ENCODE data around the gene ESYT2.
A peak's percentile ranks its signal among the peaks of the same experiment; 100 is the strongest.
"Not testable (repeated sequence)": the region's sequence is repeated elsewhere in the genome, so short reads cannot be mapped to it uniquely, and the experiment has no call there.

The ESYT2 gene, protein sequence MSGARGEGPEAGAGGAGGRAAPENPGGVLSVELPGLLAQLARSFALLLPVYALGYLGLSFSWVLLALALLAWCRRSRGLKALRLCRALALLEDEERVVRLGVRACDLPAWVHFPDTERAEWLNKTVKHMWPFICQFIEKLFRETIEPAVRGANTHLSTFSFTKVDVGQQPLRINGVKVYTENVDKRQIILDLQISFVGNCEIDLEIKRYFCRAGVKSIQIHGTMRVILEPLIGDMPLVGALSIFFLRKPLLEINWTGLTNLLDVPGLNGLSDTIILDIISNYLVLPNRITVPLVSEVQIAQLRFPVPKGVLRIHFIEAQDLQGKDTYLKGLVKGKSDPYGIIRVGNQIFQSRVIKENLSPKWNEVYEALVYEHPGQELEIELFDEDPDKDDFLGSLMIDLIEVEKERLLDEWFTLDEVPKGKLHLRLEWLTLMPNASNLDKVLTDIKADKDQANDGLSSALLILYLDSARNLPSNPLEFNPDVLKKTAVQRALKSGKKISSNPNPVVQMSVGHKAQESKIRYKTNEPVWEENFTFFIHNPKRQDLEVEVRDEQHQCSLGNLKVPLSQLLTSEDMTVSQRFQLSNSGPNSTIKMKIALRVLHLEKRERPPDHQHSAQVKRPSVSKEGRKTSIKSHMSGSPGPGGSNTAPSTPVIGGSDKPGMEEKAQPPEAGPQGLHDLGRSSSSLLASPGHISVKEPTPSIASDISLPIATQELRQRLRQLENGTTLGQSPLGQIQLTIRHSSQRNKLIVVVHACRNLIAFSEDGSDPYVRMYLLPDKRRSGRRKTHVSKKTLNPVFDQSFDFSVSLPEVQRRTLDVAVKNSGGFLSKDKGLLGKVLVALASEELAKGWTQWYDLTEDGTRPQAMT

DNA sequence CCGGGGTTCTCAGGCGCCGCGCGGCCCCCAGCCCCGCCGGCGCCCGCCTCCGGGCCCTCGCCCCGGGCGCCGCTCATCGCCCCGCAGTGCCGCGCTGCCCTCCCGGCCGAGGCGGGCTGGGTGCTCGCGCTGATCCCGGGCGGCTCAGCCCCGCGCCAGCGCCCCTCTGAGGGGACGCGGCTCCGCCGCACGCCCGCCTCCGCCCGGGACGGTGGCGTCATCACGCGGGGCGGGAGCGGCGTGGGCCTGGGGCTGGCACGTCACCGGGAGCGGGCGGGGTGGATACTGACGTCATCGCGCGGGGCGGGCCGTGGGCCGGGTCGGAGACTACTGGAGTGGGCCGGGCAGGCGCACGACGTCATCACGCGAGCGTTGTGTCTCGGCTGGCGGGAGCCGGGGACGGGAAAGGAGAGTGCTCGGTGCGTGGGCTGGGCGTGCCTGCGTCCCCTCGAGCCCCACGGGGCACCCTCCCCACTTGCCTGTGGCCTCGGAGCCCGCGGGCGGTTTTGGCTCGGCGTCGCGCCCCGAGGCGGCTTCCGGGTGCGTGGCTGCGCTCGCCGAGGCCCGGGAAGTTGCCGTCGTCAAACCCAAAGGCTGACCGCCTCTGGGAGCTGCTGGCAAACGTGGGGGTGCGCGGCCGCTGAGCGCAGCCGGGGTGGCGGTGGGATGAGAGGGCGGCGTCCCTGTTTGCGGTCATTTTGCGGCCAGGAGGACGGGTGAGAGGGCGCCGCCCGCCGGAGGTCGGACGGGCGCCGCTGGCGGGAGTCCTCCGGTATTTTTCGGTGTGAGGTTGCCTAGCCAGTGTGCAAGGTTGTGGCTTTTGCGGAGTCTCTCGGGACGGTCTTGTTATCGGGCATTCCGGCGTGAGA, at the start of gene ESYT2:
TSS of gene ESYT2 (minus strand) at position 168 of the 869 bp plus-strand sequence. CDS start at position 77, 91 bp downstream.
- peak; percentile 94 for DNase-seq (ENCODE audit: low spot score)

DNA sequence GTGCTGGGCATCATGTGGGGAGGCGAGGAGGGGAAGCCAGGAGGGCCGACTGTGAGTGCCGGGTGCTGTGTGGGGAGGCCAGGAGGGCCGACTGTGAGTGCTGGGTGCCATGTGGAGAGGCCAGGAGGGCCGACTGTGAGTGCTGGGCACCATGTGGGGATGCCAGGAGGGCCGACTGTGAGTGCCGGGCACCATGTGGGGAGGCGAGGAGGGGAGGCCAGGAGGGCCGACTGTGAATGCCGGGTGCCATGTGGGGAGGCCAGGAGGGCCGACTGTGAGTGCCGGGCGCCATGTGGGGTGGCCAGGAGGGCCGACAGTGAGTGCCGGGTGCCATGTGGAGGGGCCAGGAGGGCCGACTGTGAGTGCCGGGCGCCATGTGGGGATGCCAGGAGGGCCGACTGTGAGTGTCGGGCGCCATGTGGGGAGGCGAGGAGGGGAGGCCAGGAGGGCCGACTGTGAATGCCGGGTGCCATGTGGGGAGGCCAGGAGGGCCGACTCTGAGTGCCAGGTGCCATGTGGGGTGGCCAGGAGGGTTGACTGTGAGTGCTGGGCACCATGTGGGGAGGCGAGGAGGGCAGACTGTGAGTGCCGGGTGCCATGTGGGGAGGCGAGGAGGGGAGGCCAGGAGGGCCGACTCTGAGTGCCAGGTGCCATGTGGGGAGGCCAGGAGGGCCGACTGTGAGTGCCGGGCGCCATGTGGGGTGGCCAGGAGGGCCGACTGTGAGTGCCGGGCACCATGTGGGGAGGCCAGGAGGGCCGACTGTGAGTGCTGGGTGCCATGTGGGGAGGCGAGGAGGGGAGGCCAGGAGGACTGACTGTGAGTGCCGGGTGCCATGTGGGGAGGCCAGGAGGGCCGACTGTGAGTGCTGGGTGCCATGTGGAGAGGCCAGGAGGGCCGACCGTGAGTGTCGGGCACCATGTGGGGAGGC, 49.1 kb upstream of the ESYT2 start:
- not testable (repeated sequence) for DNase-seq (ENCODE audit: low spot score)

DNA sequence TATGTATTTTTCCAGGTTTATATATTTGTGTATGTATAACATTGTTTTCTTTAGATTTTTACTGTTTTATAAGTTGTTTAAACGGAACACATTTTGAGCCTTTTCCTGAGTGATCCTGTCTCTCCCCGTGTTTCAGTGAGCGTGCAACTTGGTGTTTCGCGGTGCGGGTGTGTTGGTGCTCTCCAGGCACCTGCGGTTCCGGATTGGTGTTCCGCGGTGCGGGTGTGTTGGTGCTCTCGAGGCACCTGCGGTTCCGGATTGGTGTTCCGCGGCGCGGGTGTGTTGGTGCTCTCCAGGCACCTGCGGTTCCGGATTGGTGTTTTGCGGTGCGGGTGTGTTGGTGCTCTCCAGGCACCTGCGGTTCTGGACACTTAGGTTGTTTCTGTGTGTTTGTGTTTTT, 47.7 kb upstream of the ESYT2 start:
- no peak for DNase-seq (ENCODE audit: low spot score)

DNA sequence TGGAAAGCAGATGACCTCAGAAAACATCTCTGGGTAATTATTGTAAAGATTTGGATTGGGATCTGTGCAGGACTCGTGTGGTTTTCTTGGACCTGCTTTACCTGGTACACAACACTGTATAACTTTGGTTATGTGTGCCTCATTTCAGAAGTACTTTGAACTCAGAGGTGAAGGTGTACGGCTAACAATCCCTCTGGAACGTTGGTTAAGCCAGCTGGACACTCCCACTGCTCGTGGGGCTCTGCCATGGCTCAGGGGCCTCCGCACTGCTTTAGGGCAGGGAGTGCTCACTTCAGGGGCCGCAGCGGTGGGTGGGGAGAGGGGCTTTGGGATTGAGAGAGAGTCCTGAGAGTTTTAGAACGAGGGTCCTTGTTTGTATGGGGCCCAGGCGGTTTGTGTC, 40.6 kb upstream of the ESYT2 start:
- no peak for DNase-seq (ENCODE audit: low spot score)

DNA sequence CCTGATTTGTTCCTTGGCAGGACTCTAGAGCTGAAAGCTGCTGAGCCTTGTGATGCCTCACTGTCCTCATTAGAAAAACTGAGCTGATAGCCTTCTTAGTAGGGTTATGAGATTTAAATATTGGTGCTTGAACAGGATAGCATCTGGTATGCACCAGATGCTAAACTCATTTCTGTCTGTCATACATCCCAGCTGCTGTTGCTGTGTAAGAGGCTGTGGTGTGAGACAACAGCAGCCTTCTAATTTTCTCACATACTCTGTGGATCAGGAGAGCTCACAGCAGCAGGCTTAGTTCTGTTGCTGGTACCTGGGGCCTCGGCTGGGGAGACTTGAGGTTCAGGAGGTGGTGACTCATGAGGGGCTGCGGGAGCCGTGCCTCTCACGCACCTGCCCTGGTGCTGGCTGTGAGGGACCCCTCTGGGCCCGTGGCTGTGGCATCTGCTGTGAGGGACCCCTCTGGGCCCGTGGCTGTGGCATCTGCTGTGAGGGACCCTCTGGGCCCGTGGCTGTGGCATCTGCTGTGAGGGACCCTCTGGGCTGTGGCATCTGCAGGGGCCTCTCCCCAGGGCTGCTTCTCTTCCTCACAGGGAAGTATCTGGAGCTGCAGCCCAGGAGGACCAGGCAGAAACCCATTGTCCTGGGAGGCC, 39.6 kb upstream of the ESYT2 start:
- DNase-seq (ENCODE audit: low spot score), result no peak

DNA sequence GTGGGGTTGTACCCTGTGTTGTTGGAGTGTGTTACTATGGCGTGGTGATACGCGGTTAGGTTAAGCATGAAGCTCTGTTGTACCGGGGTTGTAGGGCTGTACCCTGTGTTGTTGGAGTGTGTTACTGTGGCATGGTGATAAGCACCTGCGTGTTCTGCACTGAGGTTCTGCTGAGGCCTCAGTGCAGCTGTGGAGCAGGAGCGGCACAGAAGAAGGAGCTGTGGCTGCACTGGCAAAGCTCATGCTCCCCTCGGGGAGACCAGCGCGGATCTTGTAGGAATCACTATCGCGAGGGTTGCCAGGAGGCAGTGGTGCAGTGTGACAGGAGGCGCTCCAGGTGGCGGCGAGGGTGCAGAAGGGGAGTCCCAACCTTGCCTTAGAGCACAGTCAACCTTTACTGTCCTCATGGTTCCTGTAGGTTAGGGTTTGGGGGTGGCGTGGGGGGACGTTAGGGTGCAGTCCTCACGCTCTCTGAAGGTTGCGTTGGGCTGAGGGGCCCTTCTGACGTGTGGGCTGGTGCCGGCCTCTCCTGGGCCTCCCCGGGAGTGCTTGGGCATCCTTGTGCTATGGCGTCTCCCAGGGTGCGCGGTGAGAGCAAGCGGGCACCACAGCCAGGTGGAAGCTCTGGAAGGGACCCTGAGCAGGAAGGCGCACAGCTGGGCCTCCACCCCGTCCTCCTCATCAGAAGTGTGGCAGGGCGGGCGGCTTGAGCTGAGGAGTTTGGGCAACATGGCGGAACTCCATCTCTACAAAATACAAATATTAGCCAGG, 38.1 kb upstream of the ESYT2 start:
- DNase-seq (ENCODE audit: low spot score), result no peak

DNA sequence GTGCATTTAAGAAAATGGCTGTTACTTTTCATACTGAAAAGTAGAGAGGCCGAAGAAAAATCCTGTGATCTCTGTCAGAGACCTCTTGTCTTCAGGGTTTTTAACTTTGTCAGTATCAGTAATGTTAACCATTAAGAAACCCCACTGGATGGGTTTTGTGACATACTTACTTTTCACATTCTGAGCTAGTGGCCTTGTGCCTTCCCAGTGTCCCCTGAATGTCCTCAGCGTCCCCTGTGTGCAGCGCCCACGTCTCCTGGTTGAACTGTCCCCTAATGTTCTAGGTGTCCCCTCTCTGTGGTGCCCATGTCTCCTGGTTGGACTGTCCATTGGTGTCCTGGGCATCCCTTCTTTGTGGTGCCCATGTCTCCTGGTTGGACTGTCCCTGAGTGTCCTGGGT, 36.7 kb upstream of the ESYT2 start:
- DNase-seq (ENCODE audit: low spot score), result no peak

DNA sequence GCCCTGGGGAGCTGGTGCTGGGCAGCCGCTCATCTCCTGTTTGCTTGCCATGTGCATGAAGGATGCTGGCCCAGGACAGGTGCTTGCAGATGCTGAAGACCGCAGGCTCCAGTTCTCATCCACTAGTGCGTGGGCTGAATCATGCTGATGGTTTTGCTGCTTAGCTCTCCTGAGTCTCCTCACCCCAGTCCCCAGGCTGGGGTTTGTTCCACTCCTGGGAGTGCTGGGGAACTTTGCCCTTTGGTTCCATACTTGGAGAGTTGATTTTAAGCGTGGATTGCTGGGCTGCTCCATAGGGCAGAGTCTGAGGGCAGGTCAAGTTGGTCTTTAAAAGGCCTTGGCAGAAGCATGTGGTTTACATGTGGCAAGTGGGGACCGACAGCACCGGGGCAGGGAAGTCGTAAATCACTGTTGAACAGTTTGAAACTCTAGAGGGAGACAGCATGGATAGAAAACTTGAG, 36.2 kb upstream of the ESYT2 start:
- no peak for DNase-seq (ENCODE audit: low spot score)

DNA sequence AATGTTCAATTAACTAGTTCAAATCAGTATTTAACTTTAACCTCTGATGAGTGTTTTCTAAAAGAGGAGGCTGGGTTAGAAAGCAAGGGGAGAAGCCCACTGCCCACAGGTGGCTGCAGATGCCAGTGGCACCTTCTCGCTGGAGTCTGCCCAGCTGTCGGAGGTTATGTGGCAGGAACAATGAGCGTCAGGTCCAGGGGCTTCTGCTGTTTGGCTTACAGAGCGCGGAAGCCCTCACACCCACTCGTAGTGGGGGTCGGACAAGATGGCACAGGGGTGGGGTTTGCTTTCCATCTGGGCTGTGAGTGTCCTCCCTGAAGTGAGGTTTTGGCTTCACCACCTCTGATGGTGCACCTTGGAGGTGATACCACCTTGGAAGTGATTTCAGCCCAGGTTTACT, 35.5 kb upstream of the ESYT2 start:
- DNase-seq (ENCODE audit: low spot score), result no peak

DNA sequence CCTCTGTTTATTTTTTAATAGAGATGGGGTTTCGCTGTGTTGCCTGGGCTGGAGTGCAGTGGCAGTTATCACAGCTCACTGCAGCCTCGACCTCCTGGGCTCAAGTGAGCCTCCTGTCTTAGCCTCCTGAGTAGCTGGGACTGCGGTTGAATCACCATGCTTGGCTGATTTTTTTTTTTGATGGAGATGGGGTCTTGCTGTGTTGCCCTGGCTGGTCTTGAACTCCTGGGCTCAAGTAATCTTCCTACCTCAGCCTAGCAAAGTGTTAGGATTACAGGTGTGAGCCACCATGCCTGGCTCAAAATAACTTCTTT, 35.2 kb upstream of the ESYT2 start:
- DNase-seq (ENCODE audit: low spot score), result no peak

DNA sequence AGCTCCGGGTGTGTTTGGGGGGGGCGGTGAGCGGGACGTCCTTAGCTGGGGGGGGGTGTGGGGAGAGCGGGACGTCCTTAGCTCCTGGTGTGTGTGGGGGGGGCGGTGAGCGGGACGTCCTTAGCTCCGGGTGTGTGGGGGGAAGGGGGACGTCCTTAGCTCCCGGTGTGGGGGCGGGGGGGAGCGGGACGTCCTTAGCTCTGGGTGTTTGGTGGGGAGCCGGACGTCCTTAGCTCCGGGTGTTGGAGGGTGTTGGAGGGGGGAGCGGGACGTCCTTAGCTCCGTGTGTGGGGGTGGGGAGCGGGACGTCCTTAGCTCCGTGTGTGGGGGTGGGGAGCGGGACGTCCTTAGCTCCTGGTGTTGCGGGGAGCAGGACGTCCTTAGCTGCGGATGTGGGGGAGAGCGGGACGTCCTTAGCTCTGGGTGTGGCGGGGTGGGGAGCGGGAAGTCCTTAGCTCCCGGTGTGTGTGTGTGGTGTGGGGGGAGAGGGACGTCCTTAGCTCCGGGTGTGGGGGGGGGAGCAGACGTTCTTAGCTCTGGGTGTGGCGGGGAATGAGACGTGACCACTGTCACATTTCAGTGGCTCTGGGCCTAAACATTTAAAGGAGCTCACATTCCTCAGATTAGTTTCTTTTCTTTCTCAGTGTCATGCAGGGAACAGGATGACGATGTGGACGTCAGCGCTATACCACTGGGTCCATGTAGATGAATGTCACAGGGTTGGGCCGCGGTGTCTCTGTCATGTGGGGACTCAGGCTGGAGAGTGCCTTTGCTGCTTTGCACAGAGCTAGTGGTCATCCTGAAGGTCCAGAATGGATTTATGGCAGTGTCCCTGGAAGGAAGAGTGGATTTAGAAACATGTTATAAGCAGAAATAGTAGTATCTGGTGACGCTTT, 34.5 kb upstream of the ESYT2 start:
- DNase-seq (ENCODE audit: low spot score), result peak; percentile 22

DNA sequence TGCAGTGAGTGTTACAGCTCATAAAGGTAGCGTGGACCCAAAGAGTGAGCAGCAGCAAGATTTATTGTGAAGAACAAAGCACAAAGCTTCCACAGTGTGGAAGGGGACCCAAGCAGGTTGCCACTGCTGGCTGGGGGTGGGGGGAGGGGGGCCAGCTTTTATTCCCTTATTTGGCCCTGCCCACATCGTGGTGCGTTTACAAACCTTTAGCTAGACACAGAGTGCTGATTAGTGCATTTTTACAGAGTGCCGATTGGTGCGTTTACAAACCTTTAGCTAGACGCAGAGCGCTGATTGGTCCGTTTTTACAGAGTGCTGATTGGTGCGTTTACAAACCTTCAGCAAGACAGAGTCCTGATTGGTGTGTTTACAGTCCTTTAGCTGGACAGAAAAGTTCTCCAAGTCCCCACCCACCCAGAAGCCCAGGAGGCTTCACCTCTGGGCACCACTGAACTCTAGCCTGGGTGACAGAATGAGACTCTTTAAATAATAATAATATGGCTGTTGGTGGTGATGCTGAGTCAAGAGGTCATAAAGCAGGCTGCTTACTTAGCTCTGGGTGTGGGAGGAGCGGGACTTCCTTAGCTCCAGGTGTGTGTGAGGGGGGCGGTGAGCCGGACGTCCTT, 33.8 kb upstream of the ESYT2 start:
- not testable (repeated sequence) for DNase-seq (ENCODE audit: low spot score)

DNA sequence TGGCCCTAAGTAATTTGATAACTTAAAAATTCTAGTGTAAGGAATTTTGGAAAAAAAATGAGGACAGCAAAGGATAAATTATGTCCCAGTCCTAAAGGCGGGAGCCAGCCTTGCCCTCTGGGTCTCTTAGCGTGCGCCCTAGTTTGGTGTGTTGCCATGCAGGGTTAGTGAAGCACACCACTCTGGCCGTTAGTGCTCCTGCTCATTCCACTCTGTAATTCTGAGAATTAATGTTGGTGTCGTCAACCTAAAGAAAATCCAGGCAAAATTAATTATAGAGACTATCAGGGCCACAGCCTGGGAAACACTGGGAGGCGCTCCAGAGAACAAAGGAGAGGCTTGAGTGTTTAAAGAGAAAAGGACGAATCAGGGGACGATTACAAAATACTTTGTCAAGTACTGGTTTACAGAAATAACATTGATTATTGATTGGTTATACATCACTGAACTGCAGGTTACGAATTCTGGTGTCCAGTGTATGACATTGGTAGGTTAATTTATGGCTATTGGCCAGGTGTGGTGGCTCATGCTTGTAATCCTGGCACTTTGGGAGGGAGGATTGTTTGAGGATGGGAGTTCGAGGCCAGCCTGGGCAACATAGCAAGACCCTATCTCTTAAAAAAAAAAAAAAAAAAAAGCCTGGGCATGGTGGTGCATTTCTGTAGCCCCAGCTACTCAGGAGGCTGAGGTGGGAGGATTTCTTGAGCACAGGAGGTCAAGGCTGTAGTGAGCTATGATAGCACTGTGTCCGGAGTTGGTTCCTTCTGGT, 32.8 kb upstream of the ESYT2 start:
- no peak for DNase-seq (ENCODE audit: low spot score)

DNA sequence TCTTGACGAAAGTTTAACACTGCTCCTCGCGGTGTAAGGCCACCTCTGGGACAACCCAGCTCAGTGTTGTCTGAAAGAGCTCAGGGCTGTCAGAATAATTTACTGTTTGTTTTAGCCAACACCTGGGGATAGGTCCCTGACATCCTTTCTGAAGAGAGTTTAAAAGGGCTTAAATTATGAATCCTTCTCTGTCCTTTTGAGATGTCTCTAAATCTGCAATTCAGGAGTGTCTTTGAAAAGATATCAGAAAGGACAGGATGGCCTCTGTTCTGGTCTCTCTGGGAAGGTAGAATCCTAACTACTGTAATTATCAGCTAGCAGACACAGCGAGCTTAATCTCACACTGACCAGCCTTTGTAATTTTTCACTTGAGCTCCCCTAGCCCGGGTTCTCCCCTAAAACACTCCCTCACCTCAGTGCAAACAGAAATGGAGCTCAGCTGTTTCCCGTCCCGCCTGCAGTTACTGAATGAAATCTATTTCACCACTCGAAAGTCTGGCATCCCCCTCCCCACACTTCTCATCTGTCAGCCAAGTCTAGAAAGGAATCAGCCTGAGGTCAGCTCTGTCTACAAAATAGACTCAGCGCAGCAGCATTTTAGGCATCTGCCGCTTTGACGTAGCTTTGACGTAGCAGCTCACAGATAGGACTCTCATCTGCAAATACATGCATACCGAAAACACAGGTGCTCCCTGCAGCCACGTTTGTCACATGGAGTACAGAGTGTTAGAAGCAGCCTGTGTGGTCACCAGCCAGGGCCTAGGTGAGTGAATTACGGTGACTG, 31.9 kb upstream of the ESYT2 start:
- no peak for DNase-seq (ENCODE audit: low spot score)

DNA sequence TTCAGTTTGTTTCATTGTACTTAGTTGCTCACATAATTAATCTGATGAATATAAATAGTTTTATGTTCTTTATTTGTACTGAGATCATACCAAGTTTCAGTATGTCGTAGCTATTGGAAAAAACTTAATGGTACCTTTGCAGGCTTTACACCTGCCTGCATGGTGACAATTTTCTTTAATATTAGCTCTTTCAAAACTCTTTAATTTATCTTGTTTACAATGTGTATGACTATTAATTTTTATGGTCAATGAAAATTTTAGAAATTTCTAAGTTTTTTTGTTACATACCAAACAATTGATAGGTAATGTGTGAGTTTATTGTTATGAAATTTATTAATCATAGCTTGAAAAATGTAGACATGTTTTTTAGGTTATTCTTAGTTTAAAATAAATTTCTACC, 31.1 kb upstream of the ESYT2 start:
- no peak for DNase-seq (ENCODE audit: low spot score)

DNA sequence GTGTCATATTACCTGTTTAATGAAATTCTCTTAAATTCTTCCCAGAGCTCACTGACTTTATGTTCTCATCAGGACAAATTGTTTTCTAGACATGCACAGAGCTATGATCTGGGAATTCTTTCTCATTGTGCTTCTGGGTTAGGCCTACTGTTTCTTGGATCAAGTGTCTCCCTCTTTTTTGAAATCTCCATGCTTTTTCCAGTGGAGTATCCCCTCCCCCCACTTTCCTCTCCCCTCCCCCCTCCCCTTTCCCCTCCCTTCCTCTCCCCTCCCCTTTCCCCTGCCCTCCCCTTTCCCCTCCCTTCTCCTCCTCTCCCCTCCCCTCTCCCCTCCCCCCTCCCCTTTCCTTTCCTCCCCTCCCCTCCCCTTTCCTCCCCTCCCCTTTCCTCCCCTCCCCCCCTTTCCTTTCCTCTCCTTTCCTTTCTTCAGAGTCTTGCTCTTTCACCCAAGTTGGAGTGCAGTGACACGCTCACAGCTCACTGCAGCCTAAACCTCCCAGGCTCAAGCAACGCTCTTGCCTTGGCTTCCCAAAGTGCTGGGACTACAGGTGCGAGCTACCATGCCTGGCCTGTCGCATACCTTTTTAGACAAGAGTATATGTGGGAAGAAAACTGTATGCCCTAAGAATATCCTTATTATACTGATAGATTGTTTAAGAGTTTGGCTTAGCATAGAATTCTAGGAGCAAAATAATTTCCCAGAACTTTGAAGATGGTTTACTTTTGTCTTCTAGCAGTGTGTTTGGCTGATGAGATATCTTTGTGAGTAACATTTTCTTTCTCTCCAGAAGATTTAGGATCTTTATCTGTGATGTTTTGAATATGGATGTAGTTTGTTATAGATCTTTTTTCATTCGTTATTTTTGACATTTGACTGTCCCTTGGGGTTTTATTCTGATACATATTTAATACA, 29.5 kb upstream of the ESYT2 start:
- DNase-seq (ENCODE audit: low spot score), result no peak
